IPS-18c (cell line): Measurements from ENCODE around the gene RGS10.
"Not testable (repeated sequence)": the region's sequence is repeated elsewhere in the genome, so short reads cannot be mapped to it uniquely, and the experiment has no call there.

Experiments
- H3K4me3 ChIP-seq: 2 replicates; pipeline ENCODE4 v1.7.0; 2013; ENCODE audit warnings: low read depth, mild to moderate bottlenecking, low read length, moderate library complexity; ENCODE audit not compliant: insufficient read depth
- H3K9me3 ChIP-seq: one replicate; pipeline ENCODE4 v1.6.1; 2013; ENCODE audit warnings: mild to moderate bottlenecking, low read length, moderate library complexity; ENCODE audit not compliant: control insufficient read depth, insufficient read depth

The RGS10 gene, protein sequence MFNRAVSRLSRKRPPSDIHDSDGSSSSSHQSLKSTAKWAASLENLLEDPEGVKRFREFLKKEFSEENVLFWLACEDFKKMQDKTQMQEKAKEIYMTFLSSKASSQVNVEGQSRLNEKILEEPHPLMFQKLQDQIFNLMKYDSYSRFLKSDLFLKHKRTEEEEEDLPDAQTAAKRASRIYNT

DNA sequence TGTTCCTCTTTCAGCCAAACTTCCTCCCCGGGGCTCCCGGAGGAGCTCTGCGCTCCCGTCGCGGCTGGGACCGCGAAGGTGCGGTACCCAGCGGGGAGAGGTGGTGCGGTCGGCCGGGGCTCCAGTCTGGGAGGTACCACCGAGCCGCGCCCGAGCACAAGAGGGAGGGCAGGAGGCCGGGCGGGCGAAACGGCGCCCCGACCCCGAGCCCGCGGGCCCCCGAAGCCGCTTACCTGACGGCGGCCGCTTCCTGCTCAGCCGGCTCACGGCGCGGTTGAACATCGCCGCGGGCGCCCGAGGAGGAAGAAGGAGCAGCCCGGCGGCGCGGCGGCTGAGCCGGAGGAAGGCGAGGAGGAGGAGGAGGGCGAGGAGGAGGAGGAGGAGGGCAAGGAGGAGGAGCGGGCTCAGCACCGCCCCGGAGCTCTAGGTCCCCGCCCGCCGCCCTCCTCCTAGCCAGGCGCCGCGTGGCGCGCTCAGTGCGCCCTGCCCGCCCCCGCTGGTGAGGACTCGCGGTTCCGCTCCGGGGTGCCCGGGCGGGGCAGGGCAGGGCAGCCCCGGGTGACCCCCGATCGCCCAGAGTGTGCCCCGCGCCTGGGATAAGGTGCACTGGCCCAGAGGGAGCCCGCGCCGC, at the start of gene RGS10:
TSS of gene RGS10 (minus strand) at position 363 of the 631 bp plus-strand sequence. CDS start at position 282, 81 bp downstream.
- Histone ChIP-seq H3K9me3 (no peaks in the 10 kb centered on the region), H3K4me3 (peak within 1 kb of the TSS; percentile 65)

GRCh38 chr10:119588071-119588470, 45.6 kb upstream of the RGS10 start:
- Histone ChIP-seq H3K4me3 (no peak overlapping the region), H3K9me3 (no peaks in the 10 kb centered on the region)

DNA sequence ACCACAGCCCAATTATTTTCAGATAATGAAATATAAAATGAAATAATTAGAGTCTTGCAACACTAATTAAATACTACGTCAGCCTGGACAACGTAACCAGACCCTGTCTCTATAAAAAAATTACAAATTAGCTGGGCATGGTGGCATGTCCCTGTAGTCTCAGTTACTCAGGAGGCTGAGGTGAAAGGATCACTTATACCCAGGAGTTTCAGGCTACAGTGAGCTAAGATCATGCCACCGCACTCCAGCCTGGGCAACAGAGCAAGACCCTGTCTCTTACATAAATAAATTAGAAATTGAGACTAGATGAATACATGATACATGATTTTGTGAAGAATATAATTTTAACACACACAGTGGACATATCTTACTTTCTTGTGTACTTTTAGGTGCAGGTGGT, 35.8 kb upstream of the RGS10 start:
- Histone ChIP-seq H3K9me3 (no peaks in the 10 kb centered on the region), H3K4me3 (no peak overlapping the region)

DNA sequence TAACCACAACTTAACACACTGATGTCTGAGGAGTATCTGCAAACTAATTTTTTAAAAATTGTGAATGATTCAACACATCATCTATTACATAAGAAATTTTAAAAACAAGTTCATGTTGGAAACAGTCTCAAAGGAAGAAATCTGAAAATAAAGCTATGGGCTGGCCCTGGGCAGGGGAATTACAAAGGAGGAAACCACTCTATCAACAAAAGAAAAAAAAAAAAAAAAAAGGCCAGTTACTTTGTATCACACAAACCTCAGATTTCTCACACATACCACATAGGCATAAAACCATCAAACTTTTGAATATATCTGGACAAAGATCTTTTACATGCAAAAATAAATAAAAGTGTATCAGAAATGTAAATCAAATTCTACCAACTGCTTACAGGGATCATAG, 33.5 kb upstream of the RGS10 start:
- no peaks in the 10 kb centered on the region for H3K9me3 ChIP-seq
- no peak overlapping the region for H3K4me3 ChIP-seq

DNA sequence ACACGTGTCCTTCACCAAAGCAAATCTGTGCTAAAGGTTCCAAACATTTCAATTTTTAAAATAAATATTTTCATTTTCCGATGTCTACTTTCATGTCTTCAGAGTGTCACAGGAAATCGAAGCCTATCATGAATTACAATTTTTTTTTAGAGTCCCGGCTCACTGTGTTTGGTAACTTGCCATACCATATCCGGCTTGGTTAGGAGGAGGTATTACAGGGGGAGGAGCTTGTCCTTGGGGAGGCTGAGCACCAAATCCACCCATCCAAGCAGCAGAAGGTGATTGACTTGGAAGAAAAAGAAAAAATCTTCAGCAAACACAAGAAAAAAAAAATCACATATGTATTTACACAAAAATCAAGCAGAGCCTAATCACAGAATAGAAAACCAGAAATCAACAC, 33.0 kb upstream of the RGS10 start:
- H3K4me3 ChIP-seq, result no peak overlapping the region

DNA sequence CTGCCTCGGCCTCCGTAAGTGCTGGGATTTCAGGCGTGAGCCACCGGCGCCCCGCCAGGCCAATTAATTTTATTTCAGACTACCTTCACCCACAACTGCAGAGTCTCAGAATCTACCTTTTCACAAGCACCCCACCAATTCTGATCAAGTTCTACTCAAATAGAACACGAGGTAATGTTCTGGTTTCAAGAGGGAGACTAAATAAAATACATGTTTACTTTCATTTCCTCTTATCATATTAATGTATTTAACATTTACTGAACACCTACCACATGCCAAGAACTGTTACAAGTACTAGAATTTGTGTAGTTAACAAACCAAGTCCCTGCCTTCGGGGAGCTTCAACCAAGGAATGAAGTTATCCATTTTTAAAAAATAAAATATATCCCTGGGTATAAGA, 25.5 kb upstream of the RGS10 start:
- Histone ChIP-seq H3K4me3 (no peak overlapping the region), H3K9me3 (no peaks in the 10 kb centered on the region)

More for the DNA sequence above, 33.0 kb upstream of the RGS10 start:
- no peaks in the 10 kb centered on the region for H3K9me3 ChIP-seq

GRCh38 chr10:119562097-119562496, 19.6 kb upstream of the RGS10 start:
- no peak overlapping the region for H3K4me3 ChIP-seq
- H3K9me3 ChIP-seq, result peaks cover 2% of the 10 kb centered on the region

DNA sequence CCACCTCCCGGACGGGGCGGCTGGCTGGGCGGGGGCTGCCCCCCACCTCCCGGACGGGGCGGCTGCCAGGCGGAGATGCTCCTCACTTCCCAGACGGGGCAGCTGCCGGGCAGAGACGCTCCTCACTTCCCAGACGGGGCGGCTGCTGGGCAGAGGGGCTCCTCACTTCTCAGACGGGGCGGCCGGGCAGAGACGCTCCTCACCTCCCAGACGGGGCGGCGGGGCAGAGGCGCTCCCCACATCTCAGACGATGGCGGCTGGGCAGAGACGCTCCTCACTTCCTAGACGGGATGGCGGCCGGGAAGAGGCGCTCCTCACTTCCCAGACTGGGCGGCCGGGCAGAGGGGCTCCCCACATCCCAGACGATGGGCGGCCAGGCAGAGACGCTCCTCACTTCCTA, 17.0 kb upstream of the RGS10 start:
- not testable (repeated sequence) for H3K9me3 ChIP-seq, H3K4me3 ChIP-seq

DNA sequence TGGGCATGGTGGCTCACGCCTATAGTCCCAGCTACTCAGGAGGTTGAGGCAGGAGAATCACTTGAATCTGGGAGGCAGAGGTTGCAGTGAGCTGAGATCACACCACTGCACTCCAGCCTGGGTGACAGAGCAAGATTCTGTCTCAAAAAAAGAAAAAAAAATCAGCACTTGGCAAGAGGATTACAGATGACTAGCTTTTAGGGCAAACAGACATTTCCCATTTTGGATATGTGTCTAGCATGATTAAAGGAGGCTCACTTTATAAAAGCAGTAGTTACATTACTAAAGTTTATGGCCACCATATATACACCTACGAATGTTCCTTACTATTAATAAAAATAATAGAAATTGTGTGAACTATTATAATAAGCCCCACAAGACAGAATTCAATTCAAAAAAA, 13.6 kb upstream of the RGS10 start:
- H3K4me3 ChIP-seq, H3K9me3 ChIP-seq: not testable (repeated sequence)

- H3K9me3 ChIP-seq, result peaks cover 2% of the 10 kb centered on the region
- no peak overlapping the region for H3K4me3 ChIP-seq
Observed at GRCh38 chr10:119555178-119555784, 12.8 kb upstream of the RGS10 start.

DNA sequence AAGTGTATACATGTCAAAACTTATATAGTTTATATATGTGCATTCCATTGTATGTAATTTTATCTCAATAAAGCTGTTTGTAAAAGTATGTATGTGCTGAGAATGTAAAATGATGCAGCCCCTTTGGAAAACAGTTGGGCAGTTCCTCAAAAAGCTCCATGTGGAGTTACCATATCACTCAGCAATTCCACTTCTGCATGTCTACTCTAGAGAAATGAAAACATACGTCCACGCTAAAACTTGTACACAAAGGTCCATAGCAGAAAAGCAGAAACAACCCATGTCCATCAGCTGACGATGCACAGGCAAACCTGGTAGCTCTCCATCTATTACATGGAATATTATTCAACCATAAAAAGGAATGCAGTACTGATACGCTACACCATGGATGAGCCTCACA, 8.3 kb upstream of the RGS10 start:
- Histone ChIP-seq H3K9me3 (no peaks in the 10 kb centered on the region), H3K4me3 (no peak overlapping the region)

GRCh38 chr10:119549247-119549999, 6.9 kb upstream of the RGS10 start:
- Histone ChIP-seq H3K4me3 (no peak overlapping the region), H3K9me3 (no peaks in the 10 kb centered on the region)

DNA sequence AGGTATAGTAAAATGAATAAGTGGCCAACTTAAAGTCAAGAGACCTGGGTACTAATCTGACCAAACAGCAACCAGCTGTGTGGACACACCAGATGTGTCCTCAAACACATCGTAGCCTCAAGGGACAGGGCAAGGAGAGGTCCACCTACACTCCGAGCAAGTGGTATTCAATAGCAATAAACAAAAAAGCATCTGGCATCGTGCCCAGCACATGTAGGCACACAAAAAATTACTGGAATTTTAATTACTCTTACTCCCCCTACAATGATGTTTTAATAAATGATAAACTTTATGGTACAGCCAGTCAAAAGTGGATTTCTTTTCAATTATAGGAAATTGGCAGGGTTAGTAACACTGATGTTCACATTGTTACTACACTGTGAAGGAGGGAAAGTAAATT, 3.5 kb upstream of the RGS10 start:
- Histone ChIP-seq H3K9me3 (no peaks in the 10 kb centered on the region), H3K4me3 (no peak overlapping the region)

GRCh38 chr10:119545310-119545709, 2.8 kb upstream of the RGS10 start:
- H3K4me3 ChIP-seq, result no peak overlapping the region
- no peaks in the 10 kb centered on the region for H3K9me3 ChIP-seq

- H3K4me3 ChIP-seq, result peak overlapping the region; percentile 65
- H3K9me3 ChIP-seq, result no peaks in the 10 kb centered on the region
Observed at GRCh38 chr10:119543814-119544642, 1.5 kb upstream of the RGS10 start.

GRCh38 chr10:119542988-119543813, 682 bp upstream of the RGS10 start:
- peak overlapping the region; percentile 65 for H3K4me3 ChIP-seq
- H3K9me3 ChIP-seq, result no peaks in the 10 kb centered on the region
